CD8-positive, alpha-beta memory T cell (primary cell): ENCODE results near the gene MTPN. TPM values are rescaled to one million over a fixed set of nuclear protein-coding genes. Genes with fewer than 3 reads are reported as not detected.
A peak's percentile ranks its signal among the peaks of the same experiment; 100 is the strongest.

Experiments used
- CTCF ChIA-PET: fragments of 350-600 bp; sonication (Branson Sonifier 250); formaldehyde crosslinking; loops from one replicate; lab custom pipeline; 2021; ENCODE audit warnings: antibody characterized with exemption; lab: Charles Lee
- POLR2A ChIA-PET: fragments of 350-600 bp; sonication (Branson Sonifier 250); formaldehyde crosslinking; loops from one replicate; lab custom pipeline; 2021; ENCODE audit warnings: antibody characterized with exemption; lab: Charles Lee
- DNase-seq, 5 donors: peaks; one replicate each; pipeline versions ENCODE4 v3.0.0 to v3.0.0-alpha.2; 2020 to 2022; ENCODE audit warnings: mixed read lengths in 1 of 5
- H3K27ac ChIP-seq: one replicate; pipeline ENCODE4 v1.7.0; 2013; ENCODE audit warnings: low read depth, mild to moderate bottlenecking, low read length, moderate library complexity
- H3K27me3 ChIP-seq: 2 replicates; pipeline ENCODE4 v1.7.0; 2013; ENCODE audit warnings: low read length, mild to moderate bottlenecking; ENCODE audit not compliant: insufficient read depth, poor library complexity, severe bottlenecking
- H3K36me3 ChIP-seq: 2 replicates; pipeline ENCODE4 v1.7.0; 2013; ENCODE audit warnings: mild to moderate bottlenecking, low read length, moderate library complexity; ENCODE audit not compliant: insufficient read depth
- H3K4me1 ChIP-seq: 2 replicates; pipeline ENCODE4 v1.7.0; 2013; ENCODE audit warnings: mild to moderate bottlenecking, low read length, moderate library complexity; ENCODE audit not compliant: insufficient read depth
- H3K4me3 ChIP-seq: 2 replicates; pipeline ENCODE4 v1.7.0; 2013; ENCODE audit warnings: mild to moderate bottlenecking, low read length
- H3K9me3 ChIP-seq: 2 replicates; pipeline ENCODE4 v1.7.0; 2013; ENCODE audit warnings: mild to moderate bottlenecking, low read length
- H3K27ac Mint-ChIP-seq, 8 donors: one replicate each; pipeline ENCODE4 v1.8.0; 2020 to 2021; ENCODE audit warnings: mixed read lengths in 8 of 8, mild to moderate bottlenecking in 6 of 8, inconsistent platforms in 3 of 8, moderate library complexity in 3 of 8
- H3K27me3 Mint-ChIP-seq, 2 donors: one replicate each; pipeline ENCODE4 v1.8.0; 2020 to 2021; ENCODE audit warnings: mixed read lengths in 2 of 2, mild to moderate bottlenecking in 1 of 2, moderate library complexity in 1 of 2
- H3K36me3 Mint-ChIP-seq, 3 donors: one replicate each; pipeline ENCODE4 v1.8.0; 2020 to 2021; ENCODE audit warnings: mixed read lengths in 3 of 3, inconsistent platforms in 1 of 3, mild to moderate bottlenecking in 1 of 3
- H3K4me1 Mint-ChIP-seq, 3 donors: one replicate each; pipeline ENCODE4 v1.8.0; 2020 to 2021; ENCODE audit warnings: mixed read lengths in 3 of 3, inconsistent platforms in 1 of 3, mild to moderate bottlenecking in 1 of 3
- H3K4me3 Mint-ChIP-seq, 7 donors: one replicate each; pipeline ENCODE4 v1.8.0; 2020 to 2021; ENCODE audit warnings: mixed read lengths in 7 of 7, mild to moderate bottlenecking in 6 of 7, moderate library complexity in 4 of 7, inconsistent platforms in 2 of 7
- H3K9me3 Mint-ChIP-seq, 5 donors: one replicate each; pipeline ENCODE4 v1.8.0; 2020 to 2022; ENCODE audit warnings: mixed read lengths in 5 of 5, mild to moderate bottlenecking in 3 of 5, moderate library complexity in 2 of 5, inconsistent platforms in 1 of 5
- polyA plus RNA-seq: library from polyadenylated mRNA; unstranded; fragments of 300-500 nt; fragmentation: Illumina TruSeq; gene quantifications from one replicate; pipeline ENCODE4 v1.2.3, GENCODE V29; 2021
- total RNA-seq, 2 experiments: library from RNA; stranded (reverse); gene quantifications; one replicate each; pipeline ENCODE4 v1.2.3, GENCODE V29; 2021

The MTPN gene
- total and polyA plus RNA-seq, 3 experiments from 2014 or later: 101 to 147 (median 143) TPM

- Mint-ChIP-seq H3K27ac (no peak overlapping the region), H3K36me3 (peaks cover 0 to 15% (median 5%) of the 10 kb centered on the region in 3 donors), H3K27me3 (no peaks in the 10 kb centered on the region), H3K4me1 (peaks cover 0 to 4% (median 0%) of the 10 kb centered on the region in 3 donors), H3K9me3 (peaks cover 0 to 1% (median 0%) of the 10 kb centered on the region in 5 donors), H3K4me3 (no peak overlapping the region)
- no peaks in the 10 kb centered on the region for H3K4me1 ChIP-seq
- ChIA-PET POLR2A (no interaction called here), CTCF (no interaction called here)
- no peaks in the 10 kb centered on the region for H3K9me3 ChIP-seq
- no peak overlapping the region for H3K27ac ChIP-seq
- DNase-seq: no peak
- H3K27me3 ChIP-seq: no peaks in the 10 kb centered on the region
- no peaks in the 10 kb centered on the region for H3K36me3 ChIP-seq
- H3K4me3 ChIP-seq: no peak overlapping the region
Measured at GRCh38 chr7:135918134-135918533, 59.0 kb downstream of the MTPN start.

- H3K4me1 Mint-ChIP-seq: peaks cover 0 to 4% (median 0%) of the 10 kb centered on the region in 3 donors
- POLR2A ChIA-PET: no interaction called here
Measured at GRCh38 chr7:135917721-135918120, 59.4 kb downstream of the MTPN start.

GRCh38 chr7:135914346-135914745 lies 62.8 kb downstream of the MTPN start:
- CTCF ChIA-PET: no interaction called here
- no peaks in the 10 kb centered on the region for H3K27me3 ChIP-seq
- H3K4me1 ChIP-seq: no peaks in the 10 kb centered on the region
- H3K4me1 Mint-ChIP-seq: peaks cover 0 to 1% (median 0%) of the 10 kb centered on the region in 3 donors
- no peaks in the 10 kb centered on the region for H3K27me3 Mint-ChIP-seq
- H3K9me3 Mint-ChIP-seq: peaks cover 0 to 1% (median 0%) of the 10 kb centered on the region in 5 donors
- no peaks in the 10 kb centered on the region for H3K36me3 ChIP-seq
- no peak overlapping the region for H3K27ac Mint-ChIP-seq
- H3K4me3 Mint-ChIP-seq: no peak overlapping the region
- no peak for DNase-seq
- peaks cover 0 to 7% (median 1%) of the 10 kb centered on the region in 3 donors for H3K36me3 Mint-ChIP-seq
- no peaks in the 10 kb centered on the region for H3K9me3 ChIP-seq
- no peak overlapping the region for H3K4me3 ChIP-seq
- POLR2A ChIA-PET: no interaction called here
- no peak overlapping the region for H3K27ac ChIP-seq

More at GRCh38 chr7:135917721-135918120, 59.4 kb downstream of the MTPN start:
- DNase-seq: no peak
- no peak overlapping the region for H3K27ac ChIP-seq
- Mint-ChIP-seq H3K9me3 (peaks cover 0 to 1% (median 0%) of the 10 kb centered on the region in 5 donors), H3K36me3 (peaks cover 0 to 15% (median 4%) of the 10 kb centered on the region in 3 donors), H3K27ac (peak overlapping the region in 1 of 8 donors; percentile 91), H3K27me3 (no peaks in the 10 kb centered on the region), H3K4me3 (no peak overlapping the region)
- H3K9me3 ChIP-seq: no peaks in the 10 kb centered on the region
- H3K4me3 ChIP-seq: no peak overlapping the region
- no peaks in the 10 kb centered on the region for H3K27me3 ChIP-seq
- CTCF ChIA-PET: no interaction called here
- no peaks in the 10 kb centered on the region for H3K36me3 ChIP-seq
- no peaks in the 10 kb centered on the region for H3K4me1 ChIP-seq

- Histone ChIP-seq H3K4me1 (no peaks in the 10 kb centered on the region), H3K27me3 (no peaks in the 10 kb centered on the region), H3K27ac (no peak overlapping the region), H3K4me3 (no peak overlapping the region), H3K9me3 (no peaks in the 10 kb centered on the region), H3K36me3 (no peaks in the 10 kb centered on the region)
- H3K27me3 Mint-ChIP-seq: no peaks in the 10 kb centered on the region
- no peak overlapping the region for H3K4me3 Mint-ChIP-seq
- H3K27ac Mint-ChIP-seq: no peak overlapping the region
- CTCF ChIA-PET: no interaction called here
- POLR2A ChIA-PET: no interaction called here
- DNase-seq: no peak
- peaks cover 0 to 7% (median 1%) of the 10 kb centered on the region in 3 donors for H3K36me3 Mint-ChIP-seq
- peaks cover 0 to 1% (median 0%) of the 10 kb centered on the region in 5 donors for H3K9me3 Mint-ChIP-seq
- H3K4me1 Mint-ChIP-seq: peaks cover 0 to 1% (median 0%) of the 10 kb centered on the region in 3 donors
Measured at GRCh38 chr7:135913404-135913803, 63.8 kb downstream of the MTPN start.

GRCh38 chr7:135911099-135911498 lies 66.1 kb downstream of the MTPN start:
- no peak for DNase-seq
- ChIA-PET POLR2A (no interaction called here), CTCF (no interaction called here)
- Histone ChIP-seq H3K27ac (no peak overlapping the region), H3K4me1 (no peaks in the 10 kb centered on the region), H3K36me3 (no peaks in the 10 kb centered on the region), H3K27me3 (no peaks in the 10 kb centered on the region), H3K9me3 (no peaks in the 10 kb centered on the region), H3K4me3 (no peak overlapping the region)
- peaks cover 0 to under 1% (median 0%) of the 10 kb centered on the region in 5 donors for H3K9me3 Mint-ChIP-seq
- H3K36me3 Mint-ChIP-seq: peaks cover 0 to 7% (median 0%) of the 10 kb centered on the region in 3 donors
- H3K27ac Mint-ChIP-seq: peak overlapping the region in 3 of 8 donors; percentile 20 to 58 (median 55)
- no peaks in the 10 kb centered on the region for H3K27me3 Mint-ChIP-seq
- H3K4me1 Mint-ChIP-seq: no peaks in the 10 kb centered on the region
- H3K4me3 Mint-ChIP-seq: no peak overlapping the region

- Mint-ChIP-seq H3K27me3 (no peaks in the 10 kb centered on the region), H3K4me1 (peaks cover 3 to 5% (median 3%) of the 10 kb centered on the region in 3 donors), H3K27ac (no peak overlapping the region), H3K4me3 (no peak overlapping the region), H3K36me3 (peaks cover 0 to 3% (median 0%) of the 10 kb centered on the region in 3 donors), H3K9me3 (no peaks in the 10 kb centered on the region)
- H3K9me3 ChIP-seq: no peaks in the 10 kb centered on the region
- no peak overlapping the region for H3K4me3 ChIP-seq
- no peaks in the 10 kb centered on the region for H3K4me1 ChIP-seq
- ChIA-PET CTCF (no interaction called here), POLR2A (no interaction called here)
- no peaks in the 10 kb centered on the region for H3K27me3 ChIP-seq
- H3K27ac ChIP-seq: no peak overlapping the region
- no peaks in the 10 kb centered on the region for H3K36me3 ChIP-seq
- no peak for DNase-seq
Measured at GRCh38 chr7:135910393-135911036, 66.6 kb downstream of the MTPN start.

GRCh38 chr7:135905858-135906257 lies 71.3 kb downstream of the MTPN start:
- Histone ChIP-seq H3K27ac (no peak overlapping the region), H3K4me3 (no peak overlapping the region), H3K27me3 (no peaks in the 10 kb centered on the region), H3K4me1 (no peaks in the 10 kb centered on the region), H3K36me3 (no peaks in the 10 kb centered on the region), H3K9me3 (no peaks in the 10 kb centered on the region)
- no peaks in the 10 kb centered on the region for H3K36me3 Mint-ChIP-seq
- H3K9me3 Mint-ChIP-seq: no peaks in the 10 kb centered on the region
- no peak overlapping the region for H3K4me3 Mint-ChIP-seq
- peaks cover 16 to 19% (median 16%) of the 10 kb centered on the region in 3 donors for H3K4me1 Mint-ChIP-seq
- no peak for DNase-seq
- POLR2A ChIA-PET: no interaction called here
- peak overlapping the region in 1 of 8 donors; percentile 51 for H3K27ac Mint-ChIP-seq
- CTCF ChIA-PET: no interaction called here
- no peaks in the 10 kb centered on the region for H3K27me3 Mint-ChIP-seq

GRCh38 chr7:135905355-135905754 lies 71.8 kb downstream of the MTPN start:
- peak overlapping the region in 1 of 7 donors; percentile 16 for H3K4me3 Mint-ChIP-seq

More at GRCh38 chr7:135905355-135905754, 71.8 kb downstream of the MTPN start:
- H3K27me3 Mint-ChIP-seq: no peaks in the 10 kb centered on the region
- peak overlapping the region in 3 of 8 donors; percentile 22 to 69 (median 46) for H3K27ac Mint-ChIP-seq
- H3K9me3 ChIP-seq: no peaks in the 10 kb centered on the region
- DNase-seq: no peak
- H3K4me1 Mint-ChIP-seq: peaks cover 16 to 19% (median 16%) of the 10 kb centered on the region in 3 donors
- no peak overlapping the region for H3K27ac ChIP-seq
- POLR2A ChIA-PET: no interaction called here
- no peaks in the 10 kb centered on the region for H3K9me3 Mint-ChIP-seq
- H3K36me3 ChIP-seq: no peaks in the 10 kb centered on the region
- no peak overlapping the region for H3K4me3 ChIP-seq
- H3K36me3 Mint-ChIP-seq: no peaks in the 10 kb centered on the region
- CTCF ChIA-PET: no interaction called here
- no peaks in the 10 kb centered on the region for H3K4me1 ChIP-seq
- no peaks in the 10 kb centered on the region for H3K27me3 ChIP-seq
